ENCODE measurements around the gene FNDC3B.

DNA sequence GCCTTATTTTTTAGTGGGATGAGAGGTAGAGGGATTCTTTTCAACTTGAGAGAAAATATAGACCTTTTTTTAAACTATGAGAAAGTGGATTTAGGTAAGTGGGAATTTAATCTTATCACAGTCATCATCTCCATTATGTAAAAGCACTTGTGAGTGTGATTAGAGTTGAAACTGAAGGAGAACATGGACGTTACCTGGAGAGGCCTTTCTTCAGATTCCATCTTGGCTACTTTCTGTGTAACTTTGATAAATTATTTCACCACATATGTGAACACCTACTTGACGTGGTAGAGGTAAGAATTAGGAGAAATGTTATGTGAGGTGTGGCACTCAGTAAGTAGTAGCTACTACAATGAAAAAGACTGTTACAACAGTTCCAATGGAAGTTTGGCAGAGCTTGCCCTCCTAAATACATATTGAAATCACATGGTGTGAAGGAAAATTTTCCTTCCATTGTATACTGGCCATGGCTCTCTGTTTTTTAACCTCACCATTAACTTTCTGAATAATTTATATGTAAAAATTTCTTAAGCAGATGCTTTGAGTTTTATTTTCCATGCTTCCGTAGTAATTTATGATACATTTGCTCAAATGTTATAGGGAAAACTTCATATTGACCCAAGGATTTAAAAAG lies 193.3 kb downstream of the FNDC3B start:
- TF ChIP-seq EP300 (IDR thresholded peaks at IDR 0.05; ENCODE audit: borderline replicate concordance) (no peak), RAD21 (IDR thresholded peaks at IDR 0.05; ENCODE audit: low read depth) (no peak), TEAD4 (IDR thresholded peaks at IDR 0.05) (no peak), TAF1 (IDR thresholded peaks at IDR 0.05; ENCODE audit: low read depth) (no peak)
- TF ChIP-seq, protein P1, sequence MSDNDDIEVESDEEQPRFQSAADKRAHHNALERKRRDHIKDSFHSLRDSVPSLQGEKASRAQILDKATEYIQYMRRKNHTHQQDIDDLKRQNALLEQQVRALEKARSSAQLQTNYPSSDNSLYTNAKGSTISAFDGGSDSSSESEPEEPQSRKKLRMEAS (IDR thresholded peaks at IDR 0.05), result no peak

All from Ishikawa (cell line).